Sigmoid colon (tissue), 7 donors: Measurements from ENCODE around the gene MICAL2. TPM values are rescaled to one million over a fixed set of nuclear protein-coding genes. Genes with fewer than 3 reads are reported as not detected.

ENCODE experiments used
- DNase-seq: peaks from one replicate; pipeline ENCODE4 v3.0.0-alpha.2; 2019
- H3K27ac ChIP-seq, 4 donors: fragments of 200-600 bp; sonication (generic); one replicate each; pipeline ENCODE4 v1.5.1; 2016 to 2019; ENCODE audit warnings: mild to moderate bottlenecking in 1 of 4
- H3K27me3 ChIP-seq, 3 donors: fragments of 200-600 bp; sonication (generic); one replicate each; pipeline ENCODE4 v1.5.1; 2019; ENCODE audit warnings: mild to moderate bottlenecking in 1 of 3
- H3K36me3 ChIP-seq, 4 donors: fragments of 200-600 bp; sonication (generic); one replicate each; pipeline ENCODE4 v1.5.1; 2016 to 2019
- H3K4me1 ChIP-seq, 4 donors: fragments of 200-600 bp; sonication (generic); one replicate each; pipeline ENCODE4 v1.5.1; 2017 to 2019
- H3K4me3 ChIP-seq, 4 donors: fragments of 200-600 bp; sonication (generic); one replicate each; pipeline ENCODE4 v1.5.1; 2017 to 2019; ENCODE audit warnings: mild to moderate bottlenecking in 2 of 4, moderate library complexity in 1 of 4
- H3K9me3 ChIP-seq, 4 donors: fragments of 200-600 bp in 3 of 4; sonication (generic) in 3 of 4; one replicate each; pipeline versions ENCODE4 v1.5.1 to v1.6.1; 2013 to 2019
- CTCF ChIP-seq, 4 experiments: fragments of 450-650 bp in 3 of 4; fragments of 200-600 bp in 1 of 4; IDR thresholded peaks; one replicate each; pipeline ENCODE4 v1.5.1; 2016 to 2019; ENCODE audit warnings: antibody characterized with exemption in 4 of 4, mild to moderate bottlenecking in 3 of 4, moderate library complexity in 2 of 4
- EP300 ChIP-seq, 4 donors: sonication (generic); formaldehyde crosslinking; IDR thresholded peaks; one replicate each; pipeline ENCODE4 v1.6.1; 2017; ENCODE audit warnings: antibody characterized with exemption in 4 of 4
- POLR2A ChIP-seq, 2 donors: fragments of 450-650 bp; IDR thresholded peaks; one replicate each; pipeline ENCODE4 v1.6.1; 2016; ENCODE audit warnings: antibody characterized with exemption in 2 of 2, mild to moderate bottlenecking in 2 of 2, moderate library complexity in 2 of 2
- POLR2AphosphoS5 ChIP-seq, 4 donors: sonication (generic); formaldehyde crosslinking; IDR thresholded peaks; one replicate each; pipeline ENCODE4 v1.6.1; 2017; ENCODE audit warnings: antibody characterized with exemption in 4 of 4
- WGBS, 2 donors: extraction: QIAGEN DNeasy Blood & Tissue Kit; methylation state at CpG; one replicate each; pipeline ENCODE4 v1.1.7; 2013; 5-methylcytosine and 5-hydroxymethylcytosine counted together
- intact Hi-C: fragments of 100-400 bp; cut with DNase I; formaldehyde crosslinking; loops from one replicate; pipeline ENCODE4 v1.15.1; 2023
- polyA plus RNA-seq, 3 donors: library from polyadenylated mRNA; stranded (reverse); fragments of 200-250 nt; gene quantifications; one replicate each; pipeline ENCODE4 v1.2.3, GENCODE V29; 2013
- total RNA-seq, 4 donors: library from RNA; depleted of rRNA; stranded (reverse); fragments of >200 nt; gene quantifications; one replicate each; pipeline ENCODE4 v1.1.0, GENCODE V29; 2016
- donor health status: healthy with polysubstance abuse.
- donor health status: Bipolar disorder and iron deficiency.
- donor health status: healthy.

Gene MICAL2
- total and polyA plus RNA-seq, 7 donors: 36.6 to 145 (median 115) TPM

GRCh38 chr11:12156301-12157140, 46.1 kb downstream of the MICAL2 start:
- TF ChIP-seq POLR2AphosphoS5 (IDR thresholded peaks at IDR 0.05) (no peak), EP300 (IDR thresholded peaks at IDR 0.05) (no peak), POLR2A (IDR thresholded peaks at IDR 0.05) (no peak), CTCF (IDR thresholded peaks at IDR 0.05) (no peak)
- Histone ChIP-seq H3K4me3 (no peak overlapping the region), H3K27me3 (no peaks in the 10 kb centered on the region), H3K36me3 (peaks cover 0 to 23% (median 0%) of the 10 kb centered on the region in 4 donors), H3K4me1 (peaks cover 3 to 60% (median 58%) of the 10 kb centered on the region in 4 donors), H3K9me3 (no peaks in the 10 kb centered on the region), H3K27ac (peak overlapping the region; percentile 83 to 96 (median 94))
- peak; percentile 71 for DNase-seq
- 88 to 94% methylated on average over 7 of the region's 7 CpGs for WGBS, 2 donors
- intact Hi-C loops: no loop called here

GRCh38 chr11:12157241-12157661, 46.9 kb downstream of the MICAL2 start:
- Histone ChIP-seq H3K4me3 (no peak overlapping the region), H3K9me3 (no peaks in the 10 kb centered on the region), H3K4me1 (peaks cover 3 to 67% (median 66%) of the 10 kb centered on the region in 4 donors), H3K36me3 (peaks cover 0 to 25% (median 0%) of the 10 kb centered on the region in 4 donors), H3K27me3 (no peaks in the 10 kb centered on the region), H3K27ac (peak overlapping the region; percentile 83 to 96 (median 94))
- WGBS, 2 donors: 69 to 86% methylated on average over 1 of the region's 1 CpG
- DNase-seq: no peak
- intact Hi-C loops: no loop called here
- TF ChIP-seq POLR2AphosphoS5 (IDR thresholded peaks at IDR 0.05) (no peak), CTCF (IDR thresholded peaks at IDR 0.05) (no peak), EP300 (IDR thresholded peaks at IDR 0.05) (no peak), POLR2A (IDR thresholded peaks at IDR 0.05) (no peak)

- intact Hi-C loops: loop anchor here (2.0 kb wide), 1 partner anchor 18 kb away; no protein-coding TSS in a partner anchor
- TF ChIP-seq POLR2A (IDR thresholded peaks at IDR 0.05): no peak
- no peak for TF ChIP-seq POLR2AphosphoS5 (IDR thresholded peaks at IDR 0.05)
- no peak for TF ChIP-seq EP300 (IDR thresholded peaks at IDR 0.05)
- TF ChIP-seq CTCF (IDR thresholded peaks at IDR 0.05): no peak
- Histone ChIP-seq H3K36me3 (peaks cover 0 to 21% (median 0%) of the 10 kb centered on the region in 4 donors), H3K27me3 (no peaks in the 10 kb centered on the region), H3K27ac (peak overlapping the region; percentile 83 to 96 (median 94)), H3K4me1 (peaks cover 3 to 83% (median 81%) of the 10 kb centered on the region in 4 donors), H3K9me3 (no peaks in the 10 kb centered on the region), H3K4me3 (no peak overlapping the region)
- 26 to 75% methylated on average over 7 of the region's 7 CpGs for WGBS, 2 donors
- DNase-seq: no peak
These were observed 48.5 kb downstream of the MICAL2 start for GRCh38 chr11:12158909-12159308.

GRCh38 chr11:12159351-12160099, 49.1 kb downstream of the MICAL2 start:
- Histone ChIP-seq H3K27me3 (no peaks in the 10 kb centered on the region), H3K4me1 (peaks cover 3 to 90% (median 87%) of the 10 kb centered on the region in 4 donors), H3K36me3 (peaks cover 0 to 14% (median 0%) of the 10 kb centered on the region in 4 donors), H3K27ac (peak overlapping the region; percentile 83 to 96 (median 94)), H3K4me3 (no peak overlapping the region), H3K9me3 (no peaks in the 10 kb centered on the region)
- intact Hi-C loops: loop anchor here (2.0 to 5.0 kb wide), 3 partner anchors 19 to 92 kb away; partner anchors contain the start of gene MICAL2
- WGBS, 2 donors: 68 to 69% methylated on average over 9 of the region's 9 CpGs
- DNase-seq: peak; percentile 86
- TF ChIP-seq POLR2A (IDR thresholded peaks at IDR 0.05): no peak
- peak; percentile 46 to 73 (median 65) for TF ChIP-seq POLR2AphosphoS5 (IDR thresholded peaks at IDR 0.05)
- TF ChIP-seq CTCF (IDR thresholded peaks at IDR 0.05): no peak
